H9 (cell line): ENCODE data around the gene PDE5A. TPM values are rescaled to one million over a fixed set of nuclear protein-coding genes. Genes with fewer than 3 reads are reported as not detected.
"Not testable (repeated sequence)": the region's sequence is repeated elsewhere in the genome, so short reads cannot be mapped to it uniquely, and the experiment has no call there.

Experiments
- DNase-seq: peaks from one replicate; pipeline ENCODE4 v3.0.0-alpha.2; 2017
- H2AFZ ChIP-seq: one replicate; pipeline ENCODE4 v1.6.1; 2013; ENCODE audit warnings: mild to moderate bottlenecking, low read length, control low read depth, moderate library complexity
- H2AK5ac ChIP-seq: 2 replicates; pipeline ENCODE4 v1.6.1; 2013; ENCODE audit warnings: low read length, control low read depth, mixed read lengths; ENCODE audit not compliant: insufficient read length
- H2BK120ac ChIP-seq: one replicate; pipeline ENCODE4 v1.6.1; 2013; ENCODE audit warnings: low read depth, mild to moderate bottlenecking, low read length, control low read depth, inconsistent platforms; ENCODE audit not compliant: poor library complexity, severe bottlenecking
- H2BK12ac ChIP-seq: 2 replicates; pipeline ENCODE4 v1.6.1; 2013; ENCODE audit warnings: low read length, control low read depth, mixed read lengths, low read depth; ENCODE audit not compliant: insufficient read length
- H2BK15ac ChIP-seq: 2 replicates; pipeline ENCODE4 v1.6.1; 2013; ENCODE audit warnings: low read depth, low read length, control low read depth
- H2BK20ac ChIP-seq: one replicate; pipeline ENCODE4 v1.6.1; 2013; ENCODE audit warnings: low read depth, mild to moderate bottlenecking, low read length, control low read depth, inconsistent platforms; ENCODE audit not compliant: poor library complexity, severe bottlenecking
- H2BK5ac ChIP-seq: 2 replicates; pipeline ENCODE4 v1.6.1; 2013; ENCODE audit warnings: low read length, control low read depth, mixed read lengths; ENCODE audit not compliant: insufficient read length
- H3K14ac ChIP-seq: 2 replicates; pipeline ENCODE4 v1.6.1; 2013; ENCODE audit warnings: low read length, control low read depth; ENCODE audit not compliant: insufficient read depth
- H3K18ac ChIP-seq: 2 replicates; pipeline ENCODE4 v1.6.1; 2013; ENCODE audit warnings: low read depth, mild to moderate bottlenecking, mixed read lengths, low read length, control low read depth; ENCODE audit not compliant: insufficient read length
- H3K23ac ChIP-seq: 2 replicates; pipeline ENCODE4 v1.6.1; 2013; ENCODE audit warnings: low read length, control low read depth, mixed read lengths, low read depth; ENCODE audit not compliant: insufficient read length
- H3K23me2 ChIP-seq: 2 replicates; pipeline ENCODE4 v1.6.1; 2013; ENCODE audit warnings: low read depth, mild to moderate bottlenecking, mixed read lengths, low read length, control low read depth; ENCODE audit not compliant: insufficient read length, poor library complexity, severe bottlenecking
- H3K27ac ChIP-seq: 2 replicates; pipeline ENCODE4 v1.5.1; 2013; ENCODE audit warnings: low read length, control low read depth, mixed read lengths, low read depth; ENCODE audit not compliant: insufficient read length
- H3K27me3 ChIP-seq: 2 replicates; pipeline ENCODE4 v1.6.1; 2013; ENCODE audit warnings: low read length, control low read depth, inconsistent platforms; ENCODE audit not compliant: insufficient read depth
- H3K4ac ChIP-seq: 2 replicates; pipeline ENCODE4 v1.6.1; 2013; ENCODE audit warnings: low read depth, mild to moderate bottlenecking, control low read depth, inconsistent platforms, low read length, moderate library complexity
- H3K4me1 ChIP-seq: 2 replicates; pipeline ENCODE4 v1.6.1; 2013; ENCODE audit warnings: low read length, control low read depth, inconsistent platforms; ENCODE audit not compliant: insufficient read depth
- H3K4me2 ChIP-seq: 2 replicates; pipeline ENCODE4 v1.6.1; 2013; ENCODE audit warnings: low read length, control low read depth, mixed read lengths; ENCODE audit not compliant: insufficient read length, insufficient read depth
- H3K56ac ChIP-seq: 2 replicates; pipeline ENCODE4 v1.6.1; 2013; ENCODE audit warnings: low read depth, mild to moderate bottlenecking, mixed read lengths, low read length, control low read depth; ENCODE audit not compliant: insufficient read length
- H3K79me1 ChIP-seq: 2 replicates; pipeline ENCODE4 v1.6.1; 2013; ENCODE audit warnings: low read depth, mild to moderate bottlenecking, moderate library complexity, low read length, control low read depth, inconsistent platforms; ENCODE audit not compliant: insufficient read depth, poor library complexity, severe bottlenecking
- H3K79me2 ChIP-seq: 2 replicates; pipeline ENCODE4 v1.6.1; 2013; ENCODE audit warnings: low read length, control low read depth, inconsistent platforms; ENCODE audit not compliant: insufficient read depth
- H3K9ac ChIP-seq: 2 replicates; pipeline ENCODE4 v1.6.1; 2013; ENCODE audit warnings: low read length, control low read depth, mixed read lengths; ENCODE audit not compliant: insufficient read length; ENCODE audit errors: extremely low read depth
- H3K9me3 ChIP-seq: one replicate; pipeline ENCODE4 v1.6.1; 2013; ENCODE audit warnings: low read depth, low read length, inconsistent platforms; ENCODE audit not compliant: control insufficient read depth
- H3T11ph ChIP-seq: one replicate; pipeline ENCODE4 v1.6.1; 2013; ENCODE audit warnings: mild to moderate bottlenecking, low read length, control low read depth, inconsistent platforms
- H4K20me1 ChIP-seq: one replicate; pipeline ENCODE4 v1.6.1; 2013; ENCODE audit not compliant: control insufficient read depth, insufficient read length, insufficient read depth
- H4K5ac ChIP-seq: 2 replicates; pipeline ENCODE4 v1.6.1; 2013; ENCODE audit warnings: low read depth, mild to moderate bottlenecking, mixed read lengths, low read length, control low read depth; ENCODE audit not compliant: insufficient read length
- H4K8ac ChIP-seq: replicated peaks from 2 replicates; pipeline ENCODE4 v1.6.1; 2013; ENCODE audit warnings: low read length, control low read depth, mixed read lengths, low read depth; ENCODE audit not compliant: insufficient read length
- H4K91ac ChIP-seq: 2 replicates; pipeline ENCODE4 v1.6.1; 2013; ENCODE audit warnings: low read depth, mild to moderate bottlenecking, moderate library complexity, mixed read lengths, low read length, control low read depth; ENCODE audit not compliant: insufficient read length
- H3K27ac Mint-ChIP-seq, 3 experiments: 2 replicates in 2 of 3; 3 replicates in 1 of 3; pipeline ENCODE4 v1.8.0; 2020 to 2021; ENCODE audit warnings: mixed read lengths in 3 of 3, mild to moderate bottlenecking in 1 of 3, moderate library complexity in 1 of 3
- H3K27me3 Mint-ChIP-seq: 2 replicates; pipeline ENCODE4 v1.8.0; 2021; ENCODE audit warnings: low read depth, mild to moderate bottlenecking, moderate library complexity, mixed read lengths
- H3K36me3 Mint-ChIP-seq, 3 experiments: 2 replicates in 2 of 3; 3 replicates in 1 of 3; pipeline ENCODE4 v1.8.0; 2020 to 2021; ENCODE audit warnings: low read depth in 3 of 3, mixed read lengths in 3 of 3; ENCODE audit not compliant: insufficient read depth in 1 of 3
- H3K4me1 Mint-ChIP-seq, 2 experiments: 2 replicates each; pipeline ENCODE4 v1.8.0; 2020; ENCODE audit warnings: mixed read lengths in 2 of 2
- H3K4me3 Mint-ChIP-seq, 2 experiments: 2 replicates in 1 of 2; 3 replicates in 1 of 2; pipeline ENCODE4 v1.8.0; 2020 to 2021; ENCODE audit warnings: mild to moderate bottlenecking in 2 of 2, mixed read lengths in 2 of 2, moderate library complexity in 1 of 2
- H3K9me3 Mint-ChIP-seq, 2 experiments: 2 replicates in 1 of 2; 3 replicates in 1 of 2; pipeline ENCODE4 v1.8.0; 2020; ENCODE audit warnings: mild to moderate bottlenecking in 2 of 2, mixed read lengths in 2 of 2, moderate library complexity in 1 of 2
- whole genome bisulfite sequencing: extraction: QIAGEN DNeasy Blood & Tissue Kit; methylation state at CpG from one replicate; pipeline ENCODE4 v1.1.7; 2013; ENCODE audit warnings: missing lambda C conversion rate, low lambda C conversion rate, mixed read lengths; ENCODE audit not compliant: insufficient read length; ENCODE audit errors: extremely low coverage; 5-methylcytosine and 5-hydroxymethylcytosine counted together
- total RNA-seq: library from RNA; stranded (reverse); gene quantifications from 2 replicates; pipeline ENCODE4 v1.2.1, GENCODE V29; 2021
- TF ChIP-seq, protein P1 (sequence below): fragments of 200-600 bp; sonication (generic); conservative IDR thresholded peaks from 3 replicates; pipeline ENCODE4 v1.8.0; 2021; ENCODE audit warnings: antibody characterized with exemption, mild to moderate bottlenecking

The PDE5A gene
- total RNA-seq, 1 experiment from 2014 or later = 15.7 TPM

GRCh38 chr4:119471259-119471658 is 157.3 kb downstream of the PDE5A start:
- Histone ChIP-seq H4K5ac (no peak overlapping the region), H4K8ac (no peak overlapping the region), H2BK12ac (no peak overlapping the region), H3K18ac (no peak overlapping the region), H3K79me1 (no peaks in the 10 kb centered on the region), H2AFZ (no peak overlapping the region), H3K9me3 (no peaks in the 10 kb centered on the region), H3K23ac (no peak overlapping the region), H2BK20ac (no peak overlapping the region), H3K4me2 (no peak overlapping the region), H3K9ac (no peak overlapping the region), H3K23me2 (no peaks in the 10 kb centered on the region), H3K4ac (no peak overlapping the region), H3T11ph (no peak overlapping the region), H3K4me1 (no peaks in the 10 kb centered on the region), H4K91ac (no peak overlapping the region), H2AK5ac (no peak overlapping the region), H3K27ac (no peak overlapping the region), H3K79me2 (no peaks in the 10 kb centered on the region), H2BK5ac (no peak overlapping the region), H2BK15ac (no peak overlapping the region), H3K56ac (no peak overlapping the region), H3K27me3 (no peaks in the 10 kb centered on the region), H4K20me1 (no peaks in the 10 kb centered on the region), H2BK120ac (no peak overlapping the region), H3K14ac (no peak overlapping the region)
- no peak for DNase-seq
- no peaks in the 10 kb centered on the region for H3K9me3 Mint-ChIP-seq
- H3K36me3 Mint-ChIP-seq = peaks cover 1 to 18% (median 8%) of the 10 kb centered on the region in 3 experiments; a peak in 4 of 7 replicates
- TF ChIP-seq, protein P1, sequence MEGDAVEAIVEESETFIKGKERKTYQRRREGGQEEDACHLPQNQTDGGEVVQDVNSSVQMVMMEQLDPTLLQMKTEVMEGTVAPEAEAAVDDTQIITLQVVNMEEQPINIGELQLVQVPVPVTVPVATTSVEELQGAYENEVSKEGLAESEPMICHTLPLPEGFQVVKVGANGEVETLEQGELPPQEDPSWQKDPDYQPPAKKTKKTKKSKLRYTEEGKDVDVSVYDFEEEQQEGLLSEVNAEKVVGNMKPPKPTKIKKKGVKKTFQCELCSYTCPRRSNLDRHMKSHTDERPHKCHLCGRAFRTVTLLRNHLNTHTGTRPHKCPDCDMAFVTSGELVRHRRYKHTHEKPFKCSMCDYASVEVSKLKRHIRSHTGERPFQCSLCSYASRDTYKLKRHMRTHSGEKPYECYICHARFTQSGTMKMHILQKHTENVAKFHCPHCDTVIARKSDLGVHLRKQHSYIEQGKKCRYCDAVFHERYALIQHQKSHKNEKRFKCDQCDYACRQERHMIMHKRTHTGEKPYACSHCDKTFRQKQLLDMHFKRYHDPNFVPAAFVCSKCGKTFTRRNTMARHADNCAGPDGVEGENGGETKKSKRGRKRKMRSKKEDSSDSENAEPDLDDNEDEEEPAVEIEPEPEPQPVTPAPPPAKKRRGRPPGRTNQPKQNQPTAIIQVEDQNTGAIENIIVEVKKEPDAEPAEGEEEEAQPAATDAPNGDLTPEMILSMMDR = no peak
- no peak overlapping the region for H3K27ac Mint-ChIP-seq
- H3K4me1 Mint-ChIP-seq = no peaks in the 10 kb centered on the region
- no peaks in the 10 kb centered on the region for H3K27me3 Mint-ChIP-seq
- no CpG with 5 or more reads among the region's 3 CpGs for WGBS
- H3K4me3 Mint-ChIP-seq = no peak overlapping the region

DNA sequence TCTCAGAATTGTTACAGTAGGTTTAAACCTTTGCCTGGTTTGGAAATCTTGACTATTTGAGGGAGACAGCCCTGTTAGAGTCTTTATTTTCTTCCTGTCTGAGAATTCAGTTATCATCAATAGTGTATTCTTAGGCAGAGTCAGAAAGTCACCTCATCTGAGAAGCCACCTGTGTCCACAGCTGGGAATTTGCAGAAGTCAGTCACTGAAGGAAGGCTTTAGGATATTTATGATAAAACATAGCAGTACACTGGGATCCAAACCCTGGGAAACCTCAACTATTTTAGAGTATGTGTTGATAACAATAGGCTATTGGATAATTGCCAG is 157.9 kb downstream of the PDE5A start:
- not testable (repeated sequence) for H3K27me3 Mint-ChIP-seq, H2AFZ ChIP-seq, H3K79me2 ChIP-seq, H3K4ac ChIP-seq, H4K91ac ChIP-seq, H4K5ac ChIP-seq, H2BK120ac ChIP-seq, H4K8ac ChIP-seq, H3K14ac ChIP-seq, H3K4me1 ChIP-seq, H3K23ac ChIP-seq, H4K20me1 ChIP-seq, H3K9ac ChIP-seq, H3K4me2 ChIP-seq, H3K27ac ChIP-seq, H2BK12ac ChIP-seq, H2BK15ac ChIP-seq, DNase-seq, H3K9me3 Mint-ChIP-seq, H3T11ph ChIP-seq, H3K79me1 ChIP-seq, H3K4me1 Mint-ChIP-seq, H2BK20ac ChIP-seq, H3K18ac ChIP-seq, H3K9me3 ChIP-seq, H3K56ac ChIP-seq, H3K4me3 Mint-ChIP-seq, H3K27me3 ChIP-seq, H3K23me2 ChIP-seq, H2AK5ac ChIP-seq, H3K27ac Mint-ChIP-seq, H2BK5ac ChIP-seq
- H3K36me3 Mint-ChIP-seq = peaks cover 1 to 19% (median 8%) of the 10 kb centered on the region in 3 experiments; a peak in 4 of 7 replicates
